Astrocyte (in vitro differentiated cells and primary cell): ENCODE results near the gene CEP63.

Experiments
- EZH2 ChIP-seq: IDR thresholded peaks from 2 replicates; pipeline ENCODE4 v1.6.1; 2012; ENCODE audit warnings: mild to moderate bottlenecking, low read length, inconsistent platforms; ENCODE audit not compliant: insufficient read depth
- TF ChIP-seq, protein P1 (sequence below): IDR thresholded peaks from 2 replicates; pipeline ENCODE4 v1.5.1; 2011; ENCODE audit warnings: low read depth, mild to moderate bottlenecking, inconsistent platforms, low read length, moderate library complexity; ENCODE audit not compliant: insufficient read depth

GRCh38 chr3:134559591-134559990 lies 73.7 kb downstream of the CEP63 start:
- no peak for TF ChIP-seq EZH2
- TF ChIP-seq, protein P1, sequence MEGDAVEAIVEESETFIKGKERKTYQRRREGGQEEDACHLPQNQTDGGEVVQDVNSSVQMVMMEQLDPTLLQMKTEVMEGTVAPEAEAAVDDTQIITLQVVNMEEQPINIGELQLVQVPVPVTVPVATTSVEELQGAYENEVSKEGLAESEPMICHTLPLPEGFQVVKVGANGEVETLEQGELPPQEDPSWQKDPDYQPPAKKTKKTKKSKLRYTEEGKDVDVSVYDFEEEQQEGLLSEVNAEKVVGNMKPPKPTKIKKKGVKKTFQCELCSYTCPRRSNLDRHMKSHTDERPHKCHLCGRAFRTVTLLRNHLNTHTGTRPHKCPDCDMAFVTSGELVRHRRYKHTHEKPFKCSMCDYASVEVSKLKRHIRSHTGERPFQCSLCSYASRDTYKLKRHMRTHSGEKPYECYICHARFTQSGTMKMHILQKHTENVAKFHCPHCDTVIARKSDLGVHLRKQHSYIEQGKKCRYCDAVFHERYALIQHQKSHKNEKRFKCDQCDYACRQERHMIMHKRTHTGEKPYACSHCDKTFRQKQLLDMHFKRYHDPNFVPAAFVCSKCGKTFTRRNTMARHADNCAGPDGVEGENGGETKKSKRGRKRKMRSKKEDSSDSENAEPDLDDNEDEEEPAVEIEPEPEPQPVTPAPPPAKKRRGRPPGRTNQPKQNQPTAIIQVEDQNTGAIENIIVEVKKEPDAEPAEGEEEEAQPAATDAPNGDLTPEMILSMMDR: no peak
